Fibroblast of lung (primary cell): ENCODE data around the gene LRAT. TPM values are rescaled to one million over a fixed set of nuclear protein-coding genes. Genes with fewer than 3 reads are reported as not detected.

Experiments used
- DNase-seq, 2 donors: peaks; one replicate each; pipeline versions ENCODE4 v3.0.0 to v3.0.0-alpha.2; 2010; ENCODE audit warnings: low read depth in 2 of 2
- H2AFZ ChIP-seq: 2 replicates; pipeline ENCODE4 v1.5.1; 2012; ENCODE audit warnings: low read length, control low read depth, inconsistent platforms
- H3K27ac ChIP-seq: 2 replicates; pipeline ENCODE4 v1.5.1; 2011; ENCODE audit warnings: low read length, control low read depth; ENCODE audit not compliant: insufficient read depth
- H3K27me3 ChIP-seq: 2 replicates; pipeline ENCODE4 v1.5.1; 2011; ENCODE audit warnings: mild to moderate bottlenecking, low read length; ENCODE audit not compliant: control insufficient read depth, insufficient read depth
- H3K36me3 ChIP-seq: 2 replicates; pipeline ENCODE4 v1.5.1; 2011; ENCODE audit warnings: low read length; ENCODE audit not compliant: control insufficient read depth, insufficient read depth
- H3K4me1 ChIP-seq: 2 replicates; pipeline ENCODE4 v1.5.1; 2011; ENCODE audit warnings: low read length; ENCODE audit not compliant: control insufficient read depth, insufficient read depth; ENCODE audit errors: extremely low read depth
- H3K4me2 ChIP-seq: 2 replicates; pipeline ENCODE4 v1.5.1; 2011; ENCODE audit warnings: low read length, control low read depth; ENCODE audit not compliant: insufficient read depth; ENCODE audit errors: extremely low read depth
- H3K4me3 ChIP-seq, 4 experiments: fragments of 200-600 bp in 1 of 4; sonication (generic) in 1 of 4; replicated peaks in 1 of 4; 2 replicates each; pipeline ENCODE4 v1.5.1; 2011 to 2016; ENCODE audit warnings: low read length in 4 of 4, low read depth in 3 of 4, mild to moderate bottlenecking in 3 of 4, control low read depth in 2 of 4, inconsistent platforms in 1 of 4, mixed read lengths in 1 of 4; ENCODE audit not compliant: insufficient read depth in 1 of 4; ENCODE audit errors: control extremely low read depth in 1 of 4
- H3K79me2 ChIP-seq: 2 replicates; pipeline ENCODE4 v1.5.1; 2012; ENCODE audit warnings: mild to moderate bottlenecking, low read length, inconsistent platforms; ENCODE audit not compliant: control insufficient read depth, insufficient read depth
- H3K9ac ChIP-seq: 2 replicates; pipeline ENCODE4 v1.5.1; 2011; ENCODE audit warnings: mild to moderate bottlenecking, low read length, control low read depth; ENCODE audit not compliant: insufficient read depth
- H3K9me3 ChIP-seq: 2 replicates; pipeline ENCODE4 v1.5.1; 2012; ENCODE audit warnings: low read depth, low read length; ENCODE audit not compliant: control insufficient read depth, insufficient read depth
- H4K20me1 ChIP-seq: 2 replicates; pipeline ENCODE4 v1.5.1; 2011; ENCODE audit warnings: low read length; ENCODE audit not compliant: control insufficient read depth, insufficient read depth; ENCODE audit errors: extremely low read depth
- CTCF ChIP-seq, 2 donors: IDR thresholded peaks in 1 of 2; conservative IDR thresholded peaks in 1 of 2; 1 replicate in 1 of 2; 2 replicates in 1 of 2; pipeline ENCODE4 v1.5.1; 2011 to 2012; ENCODE audit warnings: low read length in 2 of 2, control low read depth in 1 of 2, inconsistent platforms in 1 of 2, low read depth in 1 of 2, mild to moderate bottlenecking in 1 of 2
- EZH2 ChIP-seq: IDR thresholded peaks from 2 replicates; pipeline ENCODE4 v1.5.1; 2012; ENCODE audit warnings: low read length, control low read depth, mild to moderate bottlenecking; ENCODE audit errors: missing control alignments
- polyA plus RNA-seq, 2 donors: library from polyadenylated mRNA; depleted of rRNA in 1 of 2; stranded (reverse) in 1 of 2; unstranded in 1 of 2; fragments of >200 nt; gene quantifications; 2 replicates each; pipeline ENCODE4 v1.2.1, GENCODE V29; 2011 to 2012; ENCODE audit warnings: missing spikeins in 1 of 2
- total RNA-seq: library from RNA; depleted of rRNA; stranded (reverse); fragments of >200 nt; gene quantifications from 2 replicates; pipeline ENCODE4 v1.2.1, GENCODE V29; 2014

Gene LRAT
- total and polyA plus RNA-seq, 2 donors (not counting 1 experiment from before 2014, with no cell fraction given): under 0.01 to 0.03 TPM

DNA sequence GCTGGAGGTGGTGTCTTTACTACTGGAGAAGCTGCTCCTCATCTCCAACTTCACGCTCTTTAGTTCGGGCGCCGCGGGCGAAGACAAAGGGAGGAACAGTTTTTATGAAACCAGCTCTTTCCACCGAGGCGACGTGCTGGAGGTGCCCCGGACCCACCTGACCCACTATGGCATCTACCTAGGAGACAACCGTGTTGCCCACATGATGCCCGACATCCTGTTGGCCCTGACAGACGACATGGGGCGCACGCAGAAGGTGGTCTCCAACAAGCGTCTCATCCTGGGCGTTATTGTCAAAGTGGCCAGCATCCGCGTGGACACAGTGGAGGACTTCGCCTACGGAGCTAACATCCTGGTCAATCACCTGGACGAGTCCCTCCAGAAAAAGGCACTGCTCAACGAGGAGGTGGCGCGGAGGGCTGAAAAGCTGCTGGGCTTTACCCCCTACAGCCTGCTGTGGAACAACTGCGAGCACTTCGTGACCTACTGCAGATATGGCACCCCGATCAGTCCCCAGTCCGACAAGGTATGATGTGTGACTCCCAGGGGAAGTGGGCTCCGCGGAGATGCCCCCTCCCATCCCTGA is 634 bp downstream of the LRAT start:
- no peak for DNase-seq
- H2AFZ ChIP-seq: no peak overlapping the region

DNA sequence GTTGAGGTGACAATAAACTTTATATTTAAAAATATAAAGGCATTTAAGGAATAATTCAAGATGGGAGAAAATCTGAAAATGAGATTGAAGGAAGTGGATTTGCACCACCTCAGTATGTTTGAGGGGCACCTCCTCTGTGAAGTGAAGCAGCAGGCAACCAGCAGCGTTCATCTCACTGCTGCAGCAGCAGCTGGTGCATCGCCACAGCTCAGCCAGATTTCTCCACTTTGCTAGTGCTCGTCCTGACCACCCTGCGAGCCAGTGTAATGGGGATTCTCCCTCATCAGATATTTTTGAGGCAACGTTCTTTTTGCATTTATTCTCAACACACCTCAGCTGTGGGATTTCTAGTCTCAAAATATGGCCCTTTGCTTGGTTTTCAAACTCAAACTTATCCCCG is 13.9 kb downstream of the LRAT start:
- Histone ChIP-seq H2AFZ (no peak overlapping the region), H3K9ac (no peak overlapping the region), H3K9me3 (no peaks in the 10 kb centered on the region), H3K4me3 (no peak overlapping the region), H3K4me2 (no peak overlapping the region), H3K27ac (no peak overlapping the region), H3K36me3 (no peaks in the 10 kb centered on the region), H3K27me3 (no peaks in the 10 kb centered on the region), H3K4me1 (no peaks in the 10 kb centered on the region), H3K79me2 (no peaks in the 10 kb centered on the region), H4K20me1 (no peaks in the 10 kb centered on the region)
- no peak for DNase-seq
- TF ChIP-seq EZH2 (no peak), CTCF (conservative IDR thresholded peaks at IDR 0.05 in 1 of 2, IDR thresholded peaks at IDR 0.05 in 1 of 2; ENCODE audit: low read depth in 1 of 2, low read length in 2 of 2) (no peak)

More for the DNA sequence above, 634 bp downstream of the LRAT start:
- Histone ChIP-seq H3K79me2 (no peaks in the 10 kb centered on the region), H3K4me1 (no peaks in the 10 kb centered on the region), H3K36me3 (no peaks in the 10 kb centered on the region), H3K9me3 (no peaks in the 10 kb centered on the region), H3K27me3 (peaks cover 26% of the 10 kb centered on the region), H3K27ac (no peak overlapping the region), H3K4me3 (peak overlapping the region in 1 of 4 experiments; percentile 59), H4K20me1 (no peaks in the 10 kb centered on the region), H3K9ac (no peak overlapping the region), H3K4me2 (peak overlapping the region; percentile 82)
- TF ChIP-seq CTCF (conservative IDR thresholded peaks at IDR 0.05 in 1 of 2, IDR thresholded peaks at IDR 0.05 in 1 of 2; ENCODE audit: low read depth in 1 of 2, low read length in 2 of 2) (no peak), EZH2 (no peak)

DNA sequence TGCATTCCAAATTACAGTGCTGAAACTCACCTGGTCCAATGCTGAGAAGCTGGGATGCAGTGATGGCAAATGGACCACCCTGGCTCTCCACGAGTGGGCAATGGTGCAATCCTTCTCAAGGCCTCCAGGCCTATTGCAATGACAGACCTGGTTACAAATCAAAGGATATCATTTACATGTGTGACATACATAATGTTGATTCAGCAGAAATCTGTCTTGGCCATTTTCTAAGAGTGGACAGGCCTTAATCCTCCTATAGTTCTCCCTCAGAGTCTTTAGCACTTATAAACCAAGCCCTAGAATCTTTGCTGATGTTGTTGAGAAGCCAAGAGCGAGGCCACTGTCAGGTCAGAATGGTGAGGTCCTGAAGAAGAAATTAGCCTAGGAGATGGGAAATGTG is 17.1 kb downstream of the LRAT start:
- no peaks in the 10 kb centered on the region for H3K27me3 ChIP-seq
- H3K36me3 ChIP-seq: no peaks in the 10 kb centered on the region
- H3K4me3 ChIP-seq: no peak overlapping the region
- H3K9ac ChIP-seq: no peak overlapping the region
- no peak overlapping the region for H2AFZ ChIP-seq
- H3K4me2 ChIP-seq: no peak overlapping the region
- no peaks in the 10 kb centered on the region for H3K4me1 ChIP-seq
- H4K20me1 ChIP-seq: no peaks in the 10 kb centered on the region
- no peaks in the 10 kb centered on the region for H3K9me3 ChIP-seq
- DNase-seq: no peak
- no peak overlapping the region for H3K27ac ChIP-seq
- TF ChIP-seq CTCF (conservative IDR thresholded peaks at IDR 0.05 in 1 of 2, IDR thresholded peaks at IDR 0.05 in 1 of 2; ENCODE audit: low read depth in 1 of 2, low read length in 2 of 2) (no peak), EZH2 (no peak)
- no peaks in the 10 kb centered on the region for H3K79me2 ChIP-seq
